Vein endothelial cell (primary cell): ENCODE results near the gene TMEM171. TPM values are rescaled to one million over a fixed set of nuclear protein-coding genes. Genes with fewer than 3 reads are reported as not detected.

Experiments used
- total RNA-seq: library from RNA; depleted of rRNA; stranded (reverse); fragments of >200 nt; gene quantifications from 2 replicates; pipeline ENCODE4 v1.2.3, GENCODE V29; 2012

Gene TMEM171, protein sequence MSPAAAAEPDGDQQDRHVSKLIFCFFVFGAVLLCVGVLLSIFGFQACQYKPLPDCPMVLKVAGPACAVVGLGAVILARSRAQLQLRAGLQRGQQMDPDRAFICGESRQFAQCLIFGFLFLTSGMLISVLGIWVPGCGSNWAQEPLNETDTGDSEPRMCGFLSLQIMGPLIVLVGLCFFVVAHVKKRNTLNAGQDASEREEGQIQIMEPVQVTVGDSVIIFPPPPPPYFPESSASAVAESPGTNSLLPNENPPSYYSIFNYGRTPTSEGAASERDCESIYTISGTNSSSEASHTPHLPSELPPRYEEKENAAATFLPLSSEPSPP
- total RNA-seq = 3.6 and 8.9 TPM in 2 replicates

DNA sequence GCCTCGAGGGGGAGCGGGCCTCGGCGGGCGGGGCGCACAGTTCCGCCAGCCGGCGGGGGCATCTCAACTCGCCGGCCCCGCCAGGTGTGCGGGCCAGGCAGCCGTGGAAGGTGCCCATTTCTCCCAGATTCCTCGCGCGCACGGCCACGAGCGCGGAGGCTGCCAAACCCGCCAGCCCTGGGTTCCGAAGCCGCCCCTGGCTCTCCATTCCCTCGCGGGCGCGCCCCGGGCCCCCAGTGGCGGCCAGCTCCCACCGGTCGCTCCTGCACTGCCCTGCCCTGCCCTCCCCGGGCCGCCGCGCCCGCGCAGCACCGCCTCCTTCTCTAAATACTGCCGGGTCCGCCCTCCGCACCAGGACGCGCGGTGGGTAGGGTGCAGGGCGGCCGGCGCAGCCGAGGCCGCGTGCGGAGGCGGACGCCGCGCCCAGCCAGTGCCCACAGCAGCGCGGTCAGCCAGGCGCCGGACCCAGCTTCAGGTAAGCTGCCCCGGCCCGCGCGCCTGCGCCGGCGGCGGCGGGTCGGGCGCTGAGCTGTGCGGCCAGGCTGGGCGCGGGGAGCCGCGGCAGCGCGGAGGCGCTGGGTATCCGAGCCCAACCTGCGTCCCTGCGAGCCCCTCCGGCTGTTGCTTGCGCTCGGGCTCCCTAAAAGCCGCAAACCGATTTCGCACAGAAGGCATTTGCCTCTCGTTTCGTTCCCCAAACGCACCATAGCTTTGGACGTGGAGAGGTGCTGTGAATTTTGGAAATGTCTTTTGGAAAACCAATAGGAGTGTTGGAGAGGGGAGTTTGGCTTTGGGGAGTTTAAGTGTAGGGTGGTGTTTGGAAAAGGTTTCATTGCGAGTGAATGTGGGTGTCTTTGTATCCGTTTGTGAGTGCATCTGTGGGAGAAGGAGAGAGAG, at the start of gene TMEM171:
Gene TMEM171, plus strand, starts transcription at position 354 of the 897 bp plus-strand sequence. CDS start 2,799 bp downstream, outside the sequence.

DNA sequence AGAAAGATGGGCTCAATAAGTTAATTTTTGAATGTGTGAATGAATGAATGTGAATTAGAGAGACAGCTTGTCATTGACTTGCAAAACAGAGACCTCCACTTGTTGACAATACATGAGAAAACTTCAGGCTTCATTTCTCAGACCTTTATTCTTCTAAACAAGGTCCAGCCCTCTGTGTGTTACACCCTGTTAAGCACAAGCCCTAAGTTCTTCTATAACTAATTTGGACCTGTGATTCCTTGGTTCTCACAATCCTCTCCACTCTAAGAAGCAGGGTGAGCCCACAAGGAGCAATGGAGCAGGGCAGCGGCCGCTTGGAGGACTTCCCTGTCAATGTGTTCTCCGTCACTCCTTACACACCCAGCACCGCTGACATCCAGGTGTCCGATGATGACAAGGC, 52.6 kb downstream of the TMEM171 start, which contains the start of gene TMEM174:
Gene TMEM174, plus strand, starts transcription at position 243 of the 400 bp plus-strand sequence. Its CDS starts 51 bp downstream, at position 294.

Other genes starting within 250 kb of the TMEM171 start
- gene FCHO2, start 164.5 kb upstream of the TMEM171 start, total RNA-seq = 24.5 and 29.3 TPM in 2 replicates
- gene TMEM174, start 52.6 kb downstream of the TMEM171 start, total RNA-seq = not detected in 2 replicates